HCT116 (cell line): ENCODE data around the gene MAEA. TPM values are rescaled to one million over a fixed set of nuclear protein-coding genes. Genes with fewer than 3 reads are reported as not detected.

Experiments
- ATAC-seq: fragments of 200-7000 bp; cut with Tn5 transposase; 2 replicates; pipeline ENCODE4 v1.9.1; 2020; ENCODE audit warnings: mild to moderate bottlenecking, moderate library complexity
- BruUV-seq: library from RNA; stranded (reverse); fragments of 400-500 nt; replicated peaks from 2 replicates; lab custom pipeline; 2021; lab: Mats Ljungman, UMichigan
- CTCF ChIA-PET: fragments of 300-600 bp; sonication (Branson Sonifier 250); formaldehyde crosslinking; loops from one replicate; lab custom pipeline; 2021; ENCODE audit warnings: antibody characterized with exemption; lab: Charles Lee
- POLR2A ChIA-PET: fragments of 300-600, 350-600 bp; sonication (Branson Sonifier 250); formaldehyde crosslinking; loops from one replicate; lab custom pipeline; 2021; ENCODE audit warnings: antibody characterized with exemption; lab: Charles Lee
- RAD21 ChIA-PET, 2 experiments: fragments of 300-600 bp; sonication (Branson Sonifier 250); formaldehyde crosslinking; loops; one replicate each; lab custom pipeline; 2023; ENCODE audit warnings: low total read pairs in 2 of 2; ENCODE audit not compliant: uncharacterized antibody in 2 of 2, unreplicated experiment in 2 of 2, low non-redundant PET in 1 of 2; lab: Charles Lee
- DNase-seq: peaks from one replicate; pipeline ENCODE4 v3.0.0-alpha.2; 2010; ENCODE audit warnings: low read depth, low spot score
- H2AFZ ChIP-seq: fragments of 200-600 bp; shearing (Covaris generic), sonication (generic); 2 replicates; pipeline ENCODE4 v1.6.1; 2017; ENCODE audit warnings: low read depth, mixed run types, mixed read lengths, antibody characterized with exemption, low read length; ENCODE audit not compliant: poor library complexity, severe bottlenecking
- H3K27ac ChIP-seq: 2 replicates; pipeline ENCODE4 v1.5.1; 2012; ENCODE audit warnings: low read depth, low read length
- H3K27me3 ChIP-seq: fragments of 200-600 bp; sonication (generic); 2 replicates; pipeline ENCODE4 v1.6.1; 2016; ENCODE audit warnings: mixed run types, low read length, mixed read lengths; ENCODE audit not compliant: insufficient read depth
- H3K36me3 ChIP-seq, 2 experiments: fragments of 200-500 bp in 1 of 2; fragments of 200-600 bp in 1 of 2; sonication (Bioruptor generic) in 1 of 2; sonication (generic) in 1 of 2; 2 replicates each; pipeline versions ENCODE4 v1.5.1 to v1.6.1; 2014 to 2016; ENCODE audit warnings: low read length in 2 of 2, inconsistent platforms in 1 of 2, mixed read lengths in 1 of 2, mixed run types in 1 of 2; ENCODE audit not compliant: insufficient read depth in 2 of 2, control insufficient read depth in 1 of 2
- H3K4me1 ChIP-seq, 2 experiments: fragments of 200-600 bp in 1 of 2; sonication (generic) in 1 of 2; 2 replicates each; pipeline versions ENCODE4 v1.5.1 to v1.6.1; 2012 to 2017; ENCODE audit warnings: low read length in 2 of 2, inconsistent platforms in 1 of 2, mild to moderate bottlenecking in 1 of 2, mixed read lengths in 1 of 2, mixed run types in 1 of 2, moderate library complexity in 1 of 2; ENCODE audit not compliant: insufficient read depth in 2 of 2, control insufficient read depth in 1 of 2
- H3K4me2 ChIP-seq: fragments of 200-600 bp; sonication (generic); 2 replicates; pipeline ENCODE4 v1.6.1; 2017; ENCODE audit warnings: mixed run types, low read length, mixed read lengths
- H3K4me3 ChIP-seq, 2 experiments: fragments of 200-600 bp in 1 of 2; sonication (generic) in 1 of 2; replicated peaks in 1 of 2; 2 replicates each; pipeline ENCODE4 v1.5.1; 2011 to 2016; ENCODE audit warnings: low read length in 2 of 2, control low read depth in 1 of 2, low read depth in 1 of 2, mild to moderate bottlenecking in 1 of 2, mixed read lengths in 1 of 2, mixed run types in 1 of 2
- H3K79me2 ChIP-seq: fragments of 200-600 bp; sonication (generic); 2 replicates; pipeline ENCODE4 v1.6.1; 2017; ENCODE audit warnings: mild to moderate bottlenecking, mixed run types, low read length, moderate library complexity, mixed read lengths; ENCODE audit not compliant: insufficient read depth
- H3K9ac ChIP-seq: fragments of 200-600 bp; sonication (generic); 2 replicates; pipeline ENCODE4 v1.6.1; 2016; ENCODE audit warnings: low read length, mixed read lengths
- H3K9me2 ChIP-seq: fragments of 200-600 bp; sonication (generic), shearing (Covaris generic); 2 replicates; pipeline ENCODE4 v1.6.1; 2017; ENCODE audit warnings: mixed run types, mild to moderate bottlenecking, moderate library complexity; ENCODE audit not compliant: insufficient read depth
- H3K9me3 ChIP-seq, 2 experiments: fragments of 200-500 bp in 1 of 2; fragments of 200-600 bp in 1 of 2; sonication (Bioruptor generic) in 1 of 2; sonication (generic) in 1 of 2; 2 replicates each; pipeline ENCODE4 v1.6.1; 2014 to 2017; ENCODE audit warnings: low read length in 2 of 2, mixed read lengths in 2 of 2, inconsistent platforms in 1 of 2, low read depth in 1 of 2, mild to moderate bottlenecking in 1 of 2, mixed run types in 1 of 2, moderate library complexity in 1 of 2; ENCODE audit not compliant: control insufficient read depth in 1 of 2, insufficient read depth in 1 of 2
- H4K20me1 ChIP-seq: fragments of 200-600 bp; sonication (generic), shearing (Covaris generic); 2 replicates; pipeline ENCODE4 v1.6.1; 2017; ENCODE audit warnings: mixed run types, mild to moderate bottlenecking, moderate library complexity; ENCODE audit not compliant: insufficient read depth
- CBX3 ChIP-seq: IDR thresholded peaks from 2 replicates; pipeline ENCODE4 v1.6.1; 2012; ENCODE audit warnings: low read depth
- EGR1 ChIP-seq: IDR thresholded peaks from 2 replicates; pipeline ENCODE4 v1.6.1; 2012; ENCODE audit warnings: low read depth
- ELF1 ChIP-seq: IDR thresholded peaks from 2 replicates; pipeline ENCODE4 v1.6.1; 2012; ENCODE audit warnings: low read depth, borderline replicate concordance
- EZH2 ChIP-seq: fragments of 200-600 bp; sonication (generic); IDR thresholded peaks from 2 replicates; pipeline ENCODE4 v1.6.1; 2017; ENCODE audit warnings: antibody characterized with exemption, mixed run types
- POLR2AphosphoS5 ChIP-seq: IDR thresholded peaks from 2 replicates; pipeline ENCODE4 v1.6.1; 2011; ENCODE audit warnings: mild to moderate bottlenecking, low read depth, low read length, moderate library complexity
- RAD21 ChIP-seq: IDR thresholded peaks from 2 replicates; pipeline ENCODE4 v1.6.1; 2012; ENCODE audit warnings: low read depth, mild to moderate bottlenecking
- SIN3A ChIP-seq: IDR thresholded peaks from 2 replicates; pipeline ENCODE4 v1.6.1; 2012; ENCODE audit warnings: low read depth
- SRF ChIP-seq: IDR thresholded peaks from 2 replicates; pipeline ENCODE4 v1.6.1; 2012; ENCODE audit warnings: low read depth
- YY1 ChIP-seq: IDR thresholded peaks from 2 replicates; pipeline ENCODE4 v1.6.1; 2011; ENCODE audit warnings: low read length, low read depth, moderate library complexity, mild to moderate bottlenecking; ENCODE audit not compliant: insufficient replicate concordance; ENCODE audit errors: extremely low read depth
- ZNF274 ChIP-seq: fragments of 200-500 bp; sonication (Bioruptor generic); IDR thresholded peaks from 2 replicates; pipeline ENCODE4 v1.6.1; 2014; ENCODE audit warnings: mild to moderate bottlenecking, low read depth, low read length, inconsistent platforms
- intact Hi-C: fragments of 100-400 bp; cut with micrococcal nuclease; formaldehyde crosslinking; loops from 2 replicates; pipeline ENCODE4 v1.10.0; 2022
- total RNA-seq: library from RNA; stranded (reverse); gene quantifications from one replicate; pipeline ENCODE4 v1.2.1, GENCODE V29; 2021; ENCODE audit not compliant: unreplicated experiment
- TF ChIP-seq, protein P1 (sequence below), 3 experiments: fragments of 200-600 bp in 1 of 3; sonication (generic) in 1 of 3; IDR thresholded peaks in 2 of 3; conservative IDR thresholded peaks in 1 of 3; 2 replicates each; pipeline ENCODE4 v1.5.1; 2012 to 2017; ENCODE audit warnings: low read depth in 2 of 3, low read length in 2 of 3, antibody characterized with exemption in 1 of 3, borderline replicate concordance in 1 of 3, control low read depth in 1 of 3, mild to moderate bottlenecking in 1 of 3, mixed read lengths in 1 of 3, mixed run types in 1 of 3, moderate library complexity in 1 of 3; ENCODE audit not compliant: insufficient read depth in 1 of 3
- TF ChIP-seq, protein P2 (sequence below): IDR thresholded peaks from 2 replicates; pipeline ENCODE4 v1.6.1; 2012
- TF ChIP-seq, protein P3 (sequence below): IDR thresholded peaks from 2 replicates; pipeline ENCODE4 v1.6.1; 2012
- TF ChIP-seq, protein P4 (sequence below): IDR thresholded peaks from 2 replicates; pipeline ENCODE4 v1.6.1; 2011; ENCODE audit warnings: mild to moderate bottlenecking, low read length, moderate library complexity; ENCODE audit not compliant: insufficient replicate concordance; ENCODE audit errors: extremely low read depth

The MAEA gene
- total RNA-seq, 1 experiment from 2014 or later = 88.3 TPM

DNA sequence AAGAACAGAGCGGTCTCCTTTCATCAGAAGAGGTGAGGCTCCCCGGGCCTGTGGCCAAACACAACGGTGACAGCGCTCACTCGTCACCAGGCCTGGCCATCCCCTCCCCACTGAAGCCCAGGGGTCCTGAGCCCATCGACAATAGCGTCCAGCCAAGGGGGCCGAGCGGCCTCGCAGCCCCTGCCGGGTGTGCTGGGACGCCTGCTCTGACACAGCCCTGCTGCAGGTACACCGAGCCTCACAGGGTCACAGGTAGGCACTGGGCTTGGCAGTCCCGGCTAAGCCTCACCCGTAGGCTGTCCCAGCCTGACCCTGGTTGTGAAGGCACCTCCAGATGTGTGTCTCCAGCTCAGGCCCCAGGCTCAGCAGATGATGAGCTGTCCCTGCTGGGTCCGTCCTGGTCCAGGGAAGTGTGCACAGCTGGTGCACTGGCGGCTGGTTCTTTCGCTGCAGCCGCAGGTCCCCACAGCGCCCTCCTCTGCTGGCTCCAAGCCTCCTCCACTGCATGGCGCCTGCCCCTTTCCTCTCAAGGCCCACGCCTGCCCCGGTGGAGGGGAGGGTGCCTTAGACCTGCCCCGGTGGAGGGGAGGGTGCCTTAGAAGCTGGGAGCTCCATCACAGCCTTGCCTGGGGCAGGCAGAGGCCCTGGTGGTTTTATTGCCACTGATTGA, 78.9 kb downstream of the MAEA start:
- POLR2A ChIA-PET = no interaction called here
- no TSS peak for BruUV-seq
- no peaks in the 10 kb centered on the region for H3K27me3 ChIP-seq
- no peak overlapping the region for H3K4me3 ChIP-seq
- H4K20me1 ChIP-seq = no peaks in the 10 kb centered on the region
- H3K4me2 ChIP-seq = no peak overlapping the region
- H2AFZ ChIP-seq = no peak overlapping the region
- H3K9me2 ChIP-seq = no peaks in the 10 kb centered on the region
- ATAC-seq (peak; percentile 66), DNase-seq (no peak)
- CTCF ChIA-PET = no interaction called here
- no peaks in the 10 kb centered on the region for H3K36me3 ChIP-seq
- H3K4me1 ChIP-seq = no peaks in the 10 kb centered on the region
- RAD21 ChIA-PET = no interaction called here
- no peaks in the 10 kb centered on the region for H3K79me2 ChIP-seq
- no peak overlapping the region for H3K9ac ChIP-seq
- no peak for TF ChIP-seq ELF1
- TF ChIP-seq SRF = no peak
- TF ChIP-seq, protein P1, sequence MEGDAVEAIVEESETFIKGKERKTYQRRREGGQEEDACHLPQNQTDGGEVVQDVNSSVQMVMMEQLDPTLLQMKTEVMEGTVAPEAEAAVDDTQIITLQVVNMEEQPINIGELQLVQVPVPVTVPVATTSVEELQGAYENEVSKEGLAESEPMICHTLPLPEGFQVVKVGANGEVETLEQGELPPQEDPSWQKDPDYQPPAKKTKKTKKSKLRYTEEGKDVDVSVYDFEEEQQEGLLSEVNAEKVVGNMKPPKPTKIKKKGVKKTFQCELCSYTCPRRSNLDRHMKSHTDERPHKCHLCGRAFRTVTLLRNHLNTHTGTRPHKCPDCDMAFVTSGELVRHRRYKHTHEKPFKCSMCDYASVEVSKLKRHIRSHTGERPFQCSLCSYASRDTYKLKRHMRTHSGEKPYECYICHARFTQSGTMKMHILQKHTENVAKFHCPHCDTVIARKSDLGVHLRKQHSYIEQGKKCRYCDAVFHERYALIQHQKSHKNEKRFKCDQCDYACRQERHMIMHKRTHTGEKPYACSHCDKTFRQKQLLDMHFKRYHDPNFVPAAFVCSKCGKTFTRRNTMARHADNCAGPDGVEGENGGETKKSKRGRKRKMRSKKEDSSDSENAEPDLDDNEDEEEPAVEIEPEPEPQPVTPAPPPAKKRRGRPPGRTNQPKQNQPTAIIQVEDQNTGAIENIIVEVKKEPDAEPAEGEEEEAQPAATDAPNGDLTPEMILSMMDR (IDR thresholded peaks at IDR 0.05 in 2 of 3, conservative IDR thresholded peaks at IDR 0.05 in 1 of 3; ENCODE audit: borderline replicate concordance in 1 of 3, insufficient read depth in 1 of 3, low read depth in 2 of 3, low read length in 2 of 3) = peak in 1 of 3 experiments; percentile 4; a peak in 1 of 6 replicates
- intact Hi-C loops = no loop called here
- H3K27ac ChIP-seq = no peak overlapping the region
- no peaks in the 10 kb centered on the region for H3K9me3 ChIP-seq

DNA sequence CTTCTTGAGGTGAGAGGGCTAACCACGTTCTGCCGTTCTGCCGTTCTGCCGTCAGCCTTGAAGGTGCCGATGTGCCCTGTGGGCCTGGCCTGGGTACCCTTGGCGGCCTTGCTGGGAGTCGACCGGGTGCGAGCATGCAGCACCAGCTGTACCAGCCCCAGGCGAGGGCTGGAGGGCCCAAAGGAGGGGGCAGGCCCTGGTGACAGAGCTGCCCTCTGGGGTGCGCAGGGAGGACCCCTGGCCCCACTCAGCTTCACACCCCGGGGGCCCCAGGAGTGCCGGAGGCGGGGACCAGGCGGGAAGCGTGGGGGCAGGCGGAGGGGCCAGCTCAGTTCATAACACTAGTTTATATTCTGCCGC, 79.4 kb downstream of the MAEA start:
- BruUV-seq = no TSS peak
- H3K9ac ChIP-seq = no peak overlapping the region
- TF ChIP-seq POLR2AphosphoS5 (no peak), ELF1 (no peak), RAD21 (no peak), EGR1 (no peak), ZNF274 (no peak), YY1 (no peak), SIN3A (no peak), EZH2 (no peak), CBX3 (no peak)
- TF ChIP-seq, protein P2, sequence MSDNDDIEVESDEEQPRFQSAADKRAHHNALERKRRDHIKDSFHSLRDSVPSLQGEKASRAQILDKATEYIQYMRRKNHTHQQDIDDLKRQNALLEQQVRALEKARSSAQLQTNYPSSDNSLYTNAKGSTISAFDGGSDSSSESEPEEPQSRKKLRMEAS = no peak
- TF ChIP-seq, protein P3, sequence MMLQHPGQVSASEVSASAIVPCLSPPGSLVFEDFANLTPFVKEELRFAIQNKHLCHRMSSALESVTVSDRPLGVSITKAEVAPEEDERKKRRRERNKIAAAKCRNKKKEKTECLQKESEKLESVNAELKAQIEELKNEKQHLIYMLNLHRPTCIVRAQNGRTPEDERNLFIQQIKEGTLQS = no peak
- TF ChIP-seq, protein P4, sequence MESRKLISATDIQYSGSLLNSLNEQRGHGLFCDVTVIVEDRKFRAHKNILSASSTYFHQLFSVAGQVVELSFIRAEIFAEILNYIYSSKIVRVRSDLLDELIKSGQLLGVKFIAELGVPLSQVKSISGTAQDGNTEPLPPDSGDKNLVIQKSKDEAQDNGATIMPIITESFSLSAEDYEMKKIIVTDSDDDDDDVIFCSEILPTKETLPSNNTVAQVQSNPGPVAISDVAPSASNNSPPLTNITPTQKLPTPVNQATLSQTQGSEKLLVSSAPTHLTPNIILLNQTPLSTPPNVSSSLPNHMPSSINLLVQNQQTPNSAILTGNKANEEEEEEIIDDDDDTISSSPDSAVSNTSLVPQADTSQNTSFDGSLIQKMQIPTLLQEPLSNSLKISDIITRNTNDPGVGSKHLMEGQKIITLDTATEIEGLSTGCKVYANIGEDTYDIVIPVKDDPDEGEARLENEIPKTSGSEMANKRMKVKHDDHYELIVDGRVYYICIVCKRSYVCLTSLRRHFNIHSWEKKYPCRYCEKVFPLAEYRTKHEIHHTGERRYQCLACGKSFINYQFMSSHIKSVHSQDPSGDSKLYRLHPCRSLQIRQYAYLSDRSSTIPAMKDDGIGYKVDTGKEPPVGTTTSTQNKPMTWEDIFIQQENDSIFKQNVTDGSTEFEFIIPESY = no peak

More for the DNA sequence above, 79.4 kb downstream of the MAEA start:
- ChIA-PET RAD21 (no interaction called here), POLR2A (no interaction called here), CTCF (no interaction called here)
- no peaks in the 10 kb centered on the region for H3K9me2 ChIP-seq
- no peaks in the 10 kb centered on the region for H3K9me3 ChIP-seq
- intact Hi-C loops = no loop called here
- H3K27ac ChIP-seq = no peak overlapping the region
- H4K20me1 ChIP-seq = no peaks in the 10 kb centered on the region
- no peaks in the 10 kb centered on the region for H3K27me3 ChIP-seq
- DNase-seq (no peak), ATAC-seq (no peak)
- H3K4me1 ChIP-seq = no peaks in the 10 kb centered on the region
- no peak overlapping the region for H3K4me3 ChIP-seq
- no peaks in the 10 kb centered on the region for H3K36me3 ChIP-seq
- H2AFZ ChIP-seq = no peak overlapping the region
- H3K4me2 ChIP-seq = no peak overlapping the region
- no peaks in the 10 kb centered on the region for H3K79me2 ChIP-seq
